Aorta (tissue), 5 donors: Measurements from ENCODE around the gene C1QTNF12. TPM values are rescaled to one million over a fixed set of nuclear protein-coding genes. Genes with fewer than 3 reads are reported as not detected.

Experiments
- ATAC-seq: fragments of 200-7000 bp; cut with Tn5 transposase; one replicate; pipeline ENCODE4 v1.9.1; 2022; ENCODE audit warnings: moderate library complexity; ENCODE audit not compliant: low FRiP score
- DNase-seq, 2 donors: peaks; one replicate each; pipeline ENCODE4 v3.0.0-alpha.2; 2020
- H3K27ac ChIP-seq, 2 donors: one replicate each; pipeline ENCODE4 v1.5.1; 2013; ENCODE audit warnings: low read length in 2 of 2, mild to moderate bottlenecking in 2 of 2, moderate library complexity in 2 of 2, control low read depth in 1 of 2, inconsistent platforms in 1 of 2, low read depth in 1 of 2
- H3K27me3 ChIP-seq, 2 donors: one replicate each; pipeline ENCODE4 v1.6.1; 2013; ENCODE audit warnings: control low read depth in 1 of 2, low read length in 1 of 2, mild to moderate bottlenecking in 1 of 2, moderate library complexity in 1 of 2; ENCODE audit not compliant: insufficient read depth in 2 of 2, control insufficient read depth in 1 of 2
- H3K36me3 ChIP-seq, 2 donors: one replicate each; pipeline ENCODE4 v1.6.1; 2013; ENCODE audit warnings: control low read depth in 1 of 2, low read length in 1 of 2, mild to moderate bottlenecking in 1 of 2; ENCODE audit not compliant: insufficient read depth in 2 of 2, control insufficient read depth in 1 of 2
- H3K4me1 ChIP-seq, 2 donors: one replicate each; pipeline ENCODE4 v1.6.1; 2013; ENCODE audit warnings: low read length in 2 of 2, control low read depth in 1 of 2, mild to moderate bottlenecking in 1 of 2, moderate library complexity in 1 of 2; ENCODE audit not compliant: insufficient read depth in 2 of 2, control insufficient read depth in 1 of 2
- H3K4me3 ChIP-seq, 2 donors: one replicate each; pipeline ENCODE4 v1.5.1; 2013; ENCODE audit warnings: low read length in 2 of 2, control low read depth in 1 of 2, mild to moderate bottlenecking in 1 of 2
- H3K9me3 ChIP-seq: one replicate; pipeline ENCODE4 v1.6.1; 2013; ENCODE audit warnings: mild to moderate bottlenecking, low read length; ENCODE audit not compliant: control insufficient read depth
- WGBS, 2 donors: extraction: QIAGEN DNeasy Blood & Tissue Kit; methylation state at CpG; one replicate each; pipeline ENCODE4 v1.1.7; 2013; 5-methylcytosine and 5-hydroxymethylcytosine counted together
- intact Hi-C, 2 donors: fragments of 100-400 bp; cut with DNase I; formaldehyde crosslinking; loops; one replicate each; pipeline versions ENCODE4 v1.14.2 to v1.15.0; 2022
- long read RNA-seq, 2 donors: library from polyadenylated mRNA; unstranded; transcript quantifications; one replicate each; pipeline ENCODE4 v2.0.0, GENCODE V29; 2020 to 2021
- polyA plus RNA-seq, 2 donors: library from polyadenylated mRNA; stranded (reverse); fragments of 200-250 nt; gene quantifications; one replicate each; pipeline ENCODE4 v1.2.3, GENCODE V29; 2013
- total RNA-seq, 2 donors: library from RNA; stranded (reverse); fragmentation: NEBNext Ultra II Directional; extraction: Animal tissue kit (Norgen Biotek cat#: 25700); gene quantifications; one replicate each; pipeline ENCODE4 v1.2.1, GENCODE V29; 2021
- donor health status: healthy with polysubstance abuse.
- donor health status: Bipolar disorder and iron deficiency.
- donor health status: DM: no; HTN: no; CAD: no.
- donor health status: DM: no; HTN: no; CAD: no.
- donor health status: DM: yes; HTN: yes; CAD: no.

Gene C1QTNF12, protein sequence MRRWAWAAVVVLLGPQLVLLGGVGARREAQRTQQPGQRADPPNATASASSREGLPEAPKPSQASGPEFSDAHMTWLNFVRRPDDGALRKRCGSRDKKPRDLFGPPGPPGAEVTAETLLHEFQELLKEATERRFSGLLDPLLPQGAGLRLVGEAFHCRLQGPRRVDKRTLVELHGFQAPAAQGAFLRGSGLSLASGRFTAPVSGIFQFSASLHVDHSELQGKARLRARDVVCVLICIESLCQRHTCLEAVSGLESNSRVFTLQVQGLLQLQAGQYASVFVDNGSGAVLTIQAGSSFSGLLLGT
- 1 to 10 TPM; 3.9 to 4.3 TPM for total RNA-seq
- polyA plus RNA-seq: 10 to 100 TPM in 1 of 2 donors, 1 to 10 TPM in 1; 3.4 to 10.0 TPM
- long read RNA-seq, donor 1, partial matches to known transcripts: 0 of 1 reads
- long read RNA-seq, donor 1, other reads (novel, unspliced or antisense): 1 of 1 reads
- long read RNA-seq, donor 2, partial matches to known transcripts: 0 of 3 reads
- long read RNA-seq, donor 2, other reads (novel, unspliced or antisense): 2 of 3 reads

DNA sequence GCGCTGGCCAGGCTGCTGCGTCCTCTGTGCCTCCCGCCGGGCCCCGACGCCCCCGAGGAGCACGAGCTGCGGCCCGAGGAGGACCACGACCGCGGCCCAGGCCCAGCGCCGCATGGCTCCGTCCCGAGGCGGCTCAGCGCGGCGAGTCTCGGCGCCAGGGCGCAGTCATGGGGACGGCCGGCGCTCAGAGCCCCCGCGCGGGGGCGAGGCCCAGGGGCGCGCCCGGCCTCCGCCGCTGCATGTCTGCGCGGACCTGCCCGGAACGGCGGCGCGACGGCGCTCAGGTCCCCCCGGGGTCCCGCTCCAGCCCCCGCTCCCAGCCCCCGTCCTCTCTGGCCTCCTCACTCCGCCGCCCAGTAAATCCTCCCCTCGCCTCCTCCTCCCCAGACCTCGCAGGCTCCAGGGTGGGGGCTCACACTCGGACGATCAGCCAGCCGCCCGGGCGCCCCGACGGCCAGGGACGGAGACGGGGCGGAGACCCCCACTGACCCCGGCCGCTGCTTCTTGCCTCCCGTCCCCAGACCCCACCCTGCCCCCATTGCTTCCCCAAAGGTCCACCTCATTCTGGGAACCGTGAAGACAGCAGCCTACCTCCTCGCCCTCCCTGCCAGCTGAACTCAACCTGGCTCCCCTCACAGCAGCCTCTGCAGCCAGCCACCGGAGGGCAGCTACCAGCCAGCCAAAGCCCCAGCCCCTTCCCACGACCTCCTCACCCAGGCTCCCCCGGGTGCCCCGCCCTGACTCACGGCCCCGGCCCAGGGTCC, at the start of gene C1QTNF12:
C1QTNF12 (minus strand) TSS at position 146 of the 764 bp plus-strand sequence; CDS start at position 114, 32 bp downstream.
- H3K4me3 ChIP-seq: no peak within 1 kb of the TSS
- no peaks in the 10 kb centered on the region for H3K27me3 ChIP-seq
- no peaks in the 10 kb centered on the region for H3K36me3 ChIP-seq
- no peaks in the 10 kb centered on the region for H3K4me1 ChIP-seq
- no peak within 1 kb of the TSS for H3K27ac ChIP-seq
- intact Hi-C loops: no loop called here
- 2 to 6% methylated on average over 44 to 74 of the region's 74 CpGs for WGBS, 2 donors
- DNase-seq (no peak), ATAC-seq (no peak)
- H3K9me3 ChIP-seq: no peaks in the 10 kb centered on the region

DNA sequence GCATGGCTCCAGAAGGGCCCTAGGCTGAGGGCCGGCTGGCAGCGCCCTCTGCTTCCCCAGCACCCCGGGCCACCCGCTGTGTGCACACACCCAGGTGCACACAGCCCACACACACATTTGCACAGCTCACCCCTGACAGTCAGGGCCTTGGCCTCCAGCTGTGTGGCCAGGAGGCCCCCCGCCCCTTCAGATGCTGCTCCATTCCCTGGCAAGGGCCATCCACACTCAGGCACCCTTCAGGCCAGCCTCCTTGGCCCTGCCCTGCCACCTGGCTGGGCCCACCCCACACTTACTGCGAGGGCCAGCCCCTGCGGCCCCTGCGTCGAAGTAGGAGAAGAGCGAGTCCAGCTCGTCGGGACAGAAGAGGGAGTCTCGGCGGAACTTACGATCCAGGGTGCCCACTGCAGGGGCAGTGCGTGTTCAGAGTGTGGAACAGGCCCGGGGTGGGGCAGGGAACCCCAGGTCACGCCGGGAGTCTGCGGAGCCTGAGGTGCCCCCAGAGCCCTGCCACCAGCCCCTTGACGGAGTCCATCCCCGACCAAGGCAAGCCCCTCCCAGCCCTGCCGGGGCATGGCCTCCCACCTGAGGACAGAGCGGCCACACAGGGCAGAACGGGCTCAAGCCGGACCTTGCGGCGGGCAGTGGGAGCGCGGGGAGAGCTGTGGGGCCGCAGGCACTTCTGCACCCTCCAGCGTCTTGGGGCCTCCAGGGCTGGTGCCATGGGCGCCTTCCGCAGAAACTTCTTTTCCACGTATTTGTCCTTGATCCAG, 48.8 kb upstream of the C1QTNF12 start:
- Histone ChIP-seq H3K9me3 (no peaks in the 10 kb centered on the region), H3K4me3 (no peak overlapping the region), H3K27me3 (no peaks in the 10 kb centered on the region), H3K27ac (no peak overlapping the region), H3K4me1 (no peaks in the 10 kb centered on the region), H3K36me3 (no peaks in the 10 kb centered on the region)
- no peak for DNase-seq
- no peak for ATAC-seq
- intact Hi-C loops: loop anchor here in 1 of 2 donors (10.0 kb wide), 1 partner anchor 311 kb away; the partner anchor contains the start of gene PERM1
- WGBS, 2 donors: 95 to 98% methylated on average over 35 of the region's 35 CpGs

DNA sequence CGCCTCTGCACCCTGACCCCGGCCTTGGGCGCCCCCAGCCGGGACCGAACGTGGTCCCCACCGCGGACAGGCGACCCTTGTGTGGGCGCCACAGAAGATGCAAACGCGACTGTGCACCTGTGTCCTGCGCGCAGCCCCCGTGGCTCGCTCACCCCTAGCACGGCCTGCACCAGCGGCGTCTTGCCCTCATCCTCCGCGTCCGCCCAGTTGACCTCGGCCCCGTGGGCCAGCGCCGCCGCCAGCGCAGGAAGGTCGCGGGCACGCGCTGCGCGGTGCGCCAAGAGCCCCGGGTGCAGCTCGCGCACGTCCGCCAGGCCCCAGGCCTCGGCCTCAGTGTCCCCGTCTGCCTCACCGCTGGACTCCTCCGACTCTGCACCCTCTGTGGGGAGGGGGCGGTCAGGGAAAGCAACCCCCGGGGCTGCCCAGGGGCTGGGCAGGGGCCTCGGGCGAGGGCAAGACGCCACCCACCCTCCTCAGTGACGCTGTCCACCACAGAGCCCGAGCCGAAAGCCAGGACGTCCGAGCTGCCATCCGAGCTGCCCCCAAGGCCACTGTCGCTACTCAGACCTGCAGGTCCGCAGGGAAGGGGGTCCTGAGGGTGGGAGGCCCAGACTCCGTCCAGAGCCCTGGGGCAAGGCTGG, 47.8 kb upstream of the C1QTNF12 start:
- H3K36me3 ChIP-seq: no peaks in the 10 kb centered on the region
- DNase-seq (no peak), ATAC-seq (no peak)
- no peak overlapping the region for H3K4me3 ChIP-seq
- H3K4me1 ChIP-seq: no peaks in the 10 kb centered on the region
- intact Hi-C loops: loop anchor here (5.0 to 10.0 kb wide), 2 partner anchors 172 to 310 kb away; partner anchors contain the start of gene PERM1 (in 1 of the 2)
- no peaks in the 10 kb centered on the region for H3K9me3 ChIP-seq
- 88 to 89% methylated on average over 55 to 58 of the region's 58 CpGs for WGBS, 2 donors
- H3K27ac ChIP-seq: no peak overlapping the region
- no peaks in the 10 kb centered on the region for H3K27me3 ChIP-seq

DNA sequence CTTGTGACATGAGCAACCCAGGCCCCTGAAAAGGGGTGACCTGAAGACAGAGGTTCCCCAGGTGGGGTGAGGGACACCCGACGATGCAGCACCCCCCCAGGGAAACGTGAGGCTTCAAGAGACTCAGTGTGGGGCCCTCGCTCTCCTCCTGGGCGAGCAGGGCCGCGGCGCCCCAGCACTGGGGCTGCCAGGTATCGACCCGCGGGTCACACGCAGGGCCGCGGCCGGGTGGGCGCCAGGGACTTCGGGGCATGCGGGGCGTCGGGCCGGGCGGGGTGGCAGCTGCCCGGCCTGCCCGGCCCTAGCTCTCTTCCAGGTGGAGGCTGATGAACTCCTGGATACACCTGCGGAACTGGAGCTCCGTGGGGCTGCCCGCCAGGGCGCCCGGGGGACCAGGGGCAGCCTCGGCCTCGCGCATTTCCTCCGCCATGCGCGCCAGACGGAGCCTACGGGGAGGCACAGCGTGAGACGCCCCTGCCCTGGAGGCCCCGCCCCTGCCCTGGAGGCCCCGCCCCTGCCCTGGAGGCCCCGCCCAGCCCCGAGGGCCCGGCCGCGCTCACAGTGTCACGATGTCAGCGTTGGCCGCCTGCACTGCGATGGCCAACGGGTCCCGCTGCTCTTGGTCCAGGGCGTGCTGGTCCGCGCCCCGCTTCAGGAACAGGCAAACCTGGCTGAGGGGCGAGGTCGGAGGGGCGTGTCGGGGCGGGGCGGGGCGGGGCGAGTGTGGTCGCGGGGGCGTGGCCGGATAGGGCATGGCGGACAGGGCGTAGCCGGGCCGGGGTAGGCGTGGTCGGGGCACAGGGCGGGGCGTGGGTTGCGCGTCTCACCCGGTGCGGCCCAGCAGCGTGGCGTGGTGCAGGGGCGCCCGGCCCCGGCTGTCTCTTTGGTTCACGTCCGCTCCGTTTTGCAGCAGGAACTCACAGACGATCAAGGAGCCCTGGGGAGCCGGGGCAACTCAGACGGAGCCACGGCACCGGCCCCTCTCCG, 47.0 kb upstream of the C1QTNF12 start:
- Histone ChIP-seq H3K36me3 (no peaks in the 10 kb centered on the region), H3K9me3 (no peaks in the 10 kb centered on the region), H3K4me3 (no peak overlapping the region), H3K27ac (no peak overlapping the region), H3K27me3 (no peaks in the 10 kb centered on the region), H3K4me1 (no peaks in the 10 kb centered on the region)
- intact Hi-C loops: loop anchor here (2.0 to 10.0 kb wide), 3 partner anchors 171 to 309 kb away; partner anchors contain the start of gene PERM1 (in 1 of the 2)
- DNase-seq: no peak
- no peak for ATAC-seq
- 80 to 81% methylated on average over 83 to 94 of the region's 94 CpGs for WGBS, 2 donors

DNA sequence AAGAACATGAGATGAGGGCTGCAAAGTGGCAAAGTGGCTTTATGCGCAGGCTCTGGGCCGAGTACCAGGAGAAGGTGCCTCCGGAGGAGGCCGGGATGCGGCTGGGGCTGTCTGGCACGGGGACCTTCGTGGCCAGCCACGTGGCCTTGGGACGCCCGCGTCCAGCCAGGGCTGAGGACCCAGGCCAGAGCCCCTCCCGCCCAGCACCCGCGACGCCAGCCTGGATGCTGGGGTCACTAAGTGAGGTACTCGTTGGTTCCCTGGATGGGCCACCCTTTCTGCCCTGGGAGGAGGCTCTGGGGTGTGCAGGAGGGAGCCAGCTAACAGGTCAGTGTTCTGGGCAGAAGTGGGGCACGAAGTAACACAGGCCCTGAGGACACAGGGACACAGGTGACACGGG, 46.3 kb upstream of the C1QTNF12 start:
- H3K9me3 ChIP-seq: no peaks in the 10 kb centered on the region
- no peaks in the 10 kb centered on the region for H3K27me3 ChIP-seq
- no peak overlapping the region for H3K4me3 ChIP-seq
- WGBS, 2 donors: 93 to 94% methylated on average over 18 of the region's 18 CpGs
- no peaks in the 10 kb centered on the region for H3K4me1 ChIP-seq
- DNase-seq (no peak), ATAC-seq (no peak)
- intact Hi-C loops: loop anchor here (2.0 to 10.0 kb wide), 3 partner anchors 170 to 308 kb away; partner anchors contain the start of gene PERM1 (in 1 of the 2)
- H3K27ac ChIP-seq: no peak overlapping the region
- no peaks in the 10 kb centered on the region for H3K36me3 ChIP-seq

DNA sequence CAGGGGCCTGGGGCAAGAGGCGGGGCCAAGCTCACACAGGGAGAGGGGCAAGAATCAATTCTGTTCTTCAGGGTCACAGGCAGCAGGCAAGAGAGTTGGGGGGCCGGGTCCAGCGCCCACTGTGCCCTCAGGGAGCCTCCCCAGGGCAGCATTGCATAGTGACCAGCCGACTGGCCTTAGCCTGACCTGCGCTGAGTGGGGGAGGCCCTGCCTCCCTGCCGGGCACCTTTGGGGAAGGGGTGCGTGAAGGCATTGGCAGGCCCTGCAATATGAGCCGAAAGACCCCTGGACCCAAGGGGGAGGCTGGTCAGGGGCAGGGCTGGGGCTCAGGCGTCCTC, 45.9 kb upstream of the C1QTNF12 start:
- WGBS, 2 donors: 89 to 91% methylated on average over 9 of the region's 9 CpGs
- H3K9me3 ChIP-seq: no peaks in the 10 kb centered on the region
- no peak overlapping the region for H3K27ac ChIP-seq
- no peaks in the 10 kb centered on the region for H3K4me1 ChIP-seq
- intact Hi-C loops: loop anchor here (2.0 to 10.0 kb wide), 3 partner anchors 170 to 308 kb away; partner anchors contain the start of gene PERM1 (in 1 of the 2)
- no peaks in the 10 kb centered on the region for H3K36me3 ChIP-seq
- no peaks in the 10 kb centered on the region for H3K27me3 ChIP-seq
- no peak overlapping the region for H3K4me3 ChIP-seq
- no peak for DNase-seq
- no peak for ATAC-seq
